ENCODE results near the gene CLDN6. TPM values are rescaled to one million over a fixed set of nuclear protein-coding genes. Genes with fewer than 3 reads are reported as not detected.

Gene CLDN6
- total RNA-seq, 1 experiment from 2014 or later: 743 TPM

DNA sequence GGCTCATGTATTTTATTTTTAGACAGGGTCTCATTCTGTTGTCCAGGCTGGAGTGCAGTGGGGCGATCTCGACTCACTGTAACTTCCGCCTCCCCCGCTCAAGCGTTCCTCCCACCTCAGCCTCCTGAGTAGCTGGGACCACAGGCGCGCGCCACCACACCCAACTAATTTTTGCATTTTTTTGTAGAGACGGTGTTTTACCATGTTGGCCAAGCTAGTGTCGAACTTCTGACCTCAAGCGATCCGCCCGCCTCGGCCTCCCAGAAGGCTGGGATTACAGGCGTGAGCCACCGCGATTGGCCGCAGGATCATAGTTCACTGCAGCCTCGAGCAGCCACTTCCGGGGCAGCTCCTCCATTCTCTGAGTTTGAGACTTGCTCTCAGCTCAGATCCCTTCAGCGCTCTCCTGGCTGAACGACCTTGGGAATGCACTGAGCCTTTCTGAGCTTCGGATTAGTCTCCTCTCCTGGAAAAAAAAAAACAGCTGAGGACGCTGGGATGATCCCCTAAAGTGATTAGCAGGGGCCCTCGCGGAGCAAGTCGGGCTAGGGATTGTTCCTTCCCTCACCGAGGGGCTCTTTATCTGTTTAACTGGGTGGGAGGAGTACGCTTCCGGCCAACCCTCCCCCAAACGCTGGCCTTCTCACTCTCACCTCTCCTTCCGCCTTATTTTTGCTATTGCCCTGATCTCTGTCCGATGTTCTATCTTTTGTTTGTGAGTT lies 36.6 kb downstream of the CLDN6 start:
- no CpG with 5 or more reads among the region's 33 CpGs for WGBS (ENCODE audit: extremely low coverage, insufficient read length, low lambda C conversion rate)
- H2AFZ ChIP-seq (ENCODE audit: low read length): no peak overlapping the region
- peak; percentile 75 for DNase-seq
- H3K23me2 ChIP-seq (ENCODE audit: insufficient read length, low read depth, low read length, poor library complexity, severe bottlenecking): peaks cover 9% of the 10 kb centered on the region
- H2BK5ac ChIP-seq (ENCODE audit: insufficient read length, low read length): no peak overlapping the region
- no peaks in the 10 kb centered on the region for H4K20me1 ChIP-seq (ENCODE audit: control insufficient read depth, insufficient read depth, insufficient read length)
- no peak overlapping the region for H3K56ac ChIP-seq (ENCODE audit: insufficient read length, low read depth, low read length)
- H4K5ac ChIP-seq (ENCODE audit: insufficient read length, low read depth, low read length): no peak overlapping the region
- H3T11ph ChIP-seq (ENCODE audit: low read length): no peak overlapping the region
- H3K36me3 Mint-ChIP-seq (ENCODE audit: insufficient read depth in 1 of 3, low read depth in 3 of 3): peaks cover 7 to 20% (median 15%) of the 10 kb centered on the region in 3 experiments; a peak in 6 of 7 replicates
- H3K23ac ChIP-seq (ENCODE audit: insufficient read length, low read depth, low read length): no peak overlapping the region
- no peaks in the 10 kb centered on the region for H3K4me1 ChIP-seq (ENCODE audit: insufficient read depth, low read length)
- TF ChIP-seq, protein P1, sequence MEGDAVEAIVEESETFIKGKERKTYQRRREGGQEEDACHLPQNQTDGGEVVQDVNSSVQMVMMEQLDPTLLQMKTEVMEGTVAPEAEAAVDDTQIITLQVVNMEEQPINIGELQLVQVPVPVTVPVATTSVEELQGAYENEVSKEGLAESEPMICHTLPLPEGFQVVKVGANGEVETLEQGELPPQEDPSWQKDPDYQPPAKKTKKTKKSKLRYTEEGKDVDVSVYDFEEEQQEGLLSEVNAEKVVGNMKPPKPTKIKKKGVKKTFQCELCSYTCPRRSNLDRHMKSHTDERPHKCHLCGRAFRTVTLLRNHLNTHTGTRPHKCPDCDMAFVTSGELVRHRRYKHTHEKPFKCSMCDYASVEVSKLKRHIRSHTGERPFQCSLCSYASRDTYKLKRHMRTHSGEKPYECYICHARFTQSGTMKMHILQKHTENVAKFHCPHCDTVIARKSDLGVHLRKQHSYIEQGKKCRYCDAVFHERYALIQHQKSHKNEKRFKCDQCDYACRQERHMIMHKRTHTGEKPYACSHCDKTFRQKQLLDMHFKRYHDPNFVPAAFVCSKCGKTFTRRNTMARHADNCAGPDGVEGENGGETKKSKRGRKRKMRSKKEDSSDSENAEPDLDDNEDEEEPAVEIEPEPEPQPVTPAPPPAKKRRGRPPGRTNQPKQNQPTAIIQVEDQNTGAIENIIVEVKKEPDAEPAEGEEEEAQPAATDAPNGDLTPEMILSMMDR (conservative IDR thresholded peaks at IDR 0.05): no peak
- H3K4me1 Mint-ChIP-seq: peaks cover 26 to 31% of the 10 kb centered on the region in 2 experiments
- peak overlapping the region; percentile 90 to 99 (median 91) for H3K27ac Mint-ChIP-seq
- no peaks in the 10 kb centered on the region for H3K27me3 ChIP-seq (ENCODE audit: insufficient read depth, low read length)
- H3K27ac ChIP-seq (ENCODE audit: insufficient read length, low read depth, low read length): no peak overlapping the region
- H2BK120ac ChIP-seq (ENCODE audit: low read depth, low read length, poor library complexity, severe bottlenecking): no peak overlapping the region
- no peak overlapping the region for H3K9ac ChIP-seq (ENCODE audit: extremely low read depth, insufficient read length, low read length)
- H3K79me2 ChIP-seq (ENCODE audit: insufficient read depth, low read length): no peaks in the 10 kb centered on the region; the same call in 1 of the 2 replicates
- no peak overlapping the region for H3K4ac ChIP-seq (ENCODE audit: low read depth, low read length)
- no peak overlapping the region for H4K91ac ChIP-seq (ENCODE audit: insufficient read length, low read depth, low read length)
- H3K4me2 ChIP-seq (ENCODE audit: insufficient read depth, insufficient read length, low read length): peak overlapping the region; percentile 28
- H3K18ac ChIP-seq (ENCODE audit: insufficient read length, low read depth, low read length): no peak overlapping the region
- peak overlapping the region; percentile 87 to 90 for H3K4me3 Mint-ChIP-seq
- no peak overlapping the region for H2AK5ac ChIP-seq (ENCODE audit: insufficient read length, low read length)
- no peak overlapping the region for H4K8ac ChIP-seq (replicated peaks; ENCODE audit: insufficient read length, low read depth, low read length)
- no peaks in the 10 kb centered on the region for H3K9me3 Mint-ChIP-seq
- H3K14ac ChIP-seq (ENCODE audit: insufficient read depth, low read length): no peak overlapping the region
- H2BK12ac ChIP-seq (ENCODE audit: insufficient read length, low read depth, low read length): no peak overlapping the region
- H3K9me3 ChIP-seq (ENCODE audit: control insufficient read depth, low read depth, low read length): no peaks in the 10 kb centered on the region
- peaks cover 6% of the 10 kb centered on the region for H3K27me3 Mint-ChIP-seq (ENCODE audit: low read depth)
- no peak overlapping the region for H2BK15ac ChIP-seq (ENCODE audit: low read depth, low read length)
- no peaks in the 10 kb centered on the region for H3K79me1 ChIP-seq (ENCODE audit: insufficient read depth, low read depth, low read length, poor library complexity, severe bottlenecking)
- no peak overlapping the region for H2BK20ac ChIP-seq (ENCODE audit: low read depth, low read length, poor library complexity, severe bottlenecking)

All from H9 (cell line).